Upper lobe of right lung (tissue), 1 donor: ENCODE measurements around the gene APLP1. TPM values are rescaled to one million over a fixed set of nuclear protein-coding genes. Genes with fewer than 3 reads are reported as not detected.

Source experiments
- ATAC-seq: fragments of 200-7000 bp; cut with Tn5 transposase; one replicate; pipeline ENCODE4 v1.9.1; 2020; ENCODE audit warnings: mild to moderate bottlenecking, moderate library complexity
- DNase-seq: peaks from one replicate; pipeline ENCODE4 v3.0.0-alpha.2; 2020
- H3K27ac ChIP-seq: fragments of 200-600 bp; one replicate; pipeline ENCODE4 v1.8.0; 2022
- H3K27me3 ChIP-seq: fragments of 200-600 bp; one replicate; pipeline ENCODE4 v1.8.0; 2022; ENCODE audit warnings: mild to moderate bottlenecking
- H3K36me3 ChIP-seq: fragments of 200-600 bp; one replicate; pipeline ENCODE4 v1.8.0; 2022
- H3K4me1 ChIP-seq: fragments of 200-600 bp; one replicate; pipeline ENCODE4 v1.8.0; 2022
- H3K4me3 ChIP-seq: fragments of 200-600 bp; one replicate; pipeline ENCODE4 v1.8.0; 2022; ENCODE audit warnings: mild to moderate bottlenecking
- H3K9me3 ChIP-seq: fragments of 200-600 bp; one replicate; pipeline ENCODE4 v1.8.0; 2022
- intact Hi-C: fragments of 100-400 bp; cut with DNase I; formaldehyde crosslinking; loops from one replicate; pipeline ENCODE4 v1.11.0; 2022
- total RNA-seq: library from RNA; stranded (reverse); fragmentation: NEBNext Ultra II Directional; extraction: Animal tissue kit (Norgen Biotek cat#: 25700); gene quantifications from one replicate; pipeline ENCODE4 v1.2.1, GENCODE V29; 2021
- TF ChIP-seq, protein P1 (sequence below): fragments of 200-600 bp; IDR thresholded peaks from one replicate; pipeline ENCODE4 v1.8.0; 2022; ENCODE audit warnings: antibody characterized with exemption
- donor health status: DM: no; HTN: yes; CAD: no; lungs with severe emphysema.

Gene APLP1
- total RNA-seq, 1 donor from 2014 or later, result 7.0 TPM

DNA sequence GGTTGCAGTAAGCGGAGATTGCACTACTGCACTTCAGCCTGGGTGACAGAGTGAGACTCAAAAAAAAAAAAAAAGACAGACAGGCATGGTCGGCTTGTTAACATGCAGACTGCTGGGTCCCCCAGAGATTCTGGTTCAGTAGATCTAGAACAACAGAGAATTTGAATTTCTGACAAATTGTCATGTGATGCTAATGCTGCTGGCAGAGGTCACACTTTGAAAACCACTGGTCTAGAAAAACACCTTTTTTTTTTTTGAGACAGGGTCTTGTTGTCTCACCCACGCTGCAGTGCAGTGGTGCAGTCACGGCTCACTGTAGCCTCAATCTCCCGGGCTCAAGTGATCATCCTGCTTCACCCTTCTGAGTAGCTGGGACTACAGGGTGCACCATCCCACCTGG, 60.1 kb downstream of the APLP1 start:
- DNase-seq, result no peak
- peaks cover 8% of the 10 kb centered on the region for H3K27me3 ChIP-seq
- H3K9me3 ChIP-seq, result no peaks in the 10 kb centered on the region
- no peak overlapping the region for H3K4me3 ChIP-seq
- no peaks in the 10 kb centered on the region for H3K36me3 ChIP-seq
- TF ChIP-seq, protein P1, sequence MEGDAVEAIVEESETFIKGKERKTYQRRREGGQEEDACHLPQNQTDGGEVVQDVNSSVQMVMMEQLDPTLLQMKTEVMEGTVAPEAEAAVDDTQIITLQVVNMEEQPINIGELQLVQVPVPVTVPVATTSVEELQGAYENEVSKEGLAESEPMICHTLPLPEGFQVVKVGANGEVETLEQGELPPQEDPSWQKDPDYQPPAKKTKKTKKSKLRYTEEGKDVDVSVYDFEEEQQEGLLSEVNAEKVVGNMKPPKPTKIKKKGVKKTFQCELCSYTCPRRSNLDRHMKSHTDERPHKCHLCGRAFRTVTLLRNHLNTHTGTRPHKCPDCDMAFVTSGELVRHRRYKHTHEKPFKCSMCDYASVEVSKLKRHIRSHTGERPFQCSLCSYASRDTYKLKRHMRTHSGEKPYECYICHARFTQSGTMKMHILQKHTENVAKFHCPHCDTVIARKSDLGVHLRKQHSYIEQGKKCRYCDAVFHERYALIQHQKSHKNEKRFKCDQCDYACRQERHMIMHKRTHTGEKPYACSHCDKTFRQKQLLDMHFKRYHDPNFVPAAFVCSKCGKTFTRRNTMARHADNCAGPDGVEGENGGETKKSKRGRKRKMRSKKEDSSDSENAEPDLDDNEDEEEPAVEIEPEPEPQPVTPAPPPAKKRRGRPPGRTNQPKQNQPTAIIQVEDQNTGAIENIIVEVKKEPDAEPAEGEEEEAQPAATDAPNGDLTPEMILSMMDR, result no peak
- H3K4me1 ChIP-seq, result peaks cover 6% of the 10 kb centered on the region
- H3K27ac ChIP-seq, result no peak overlapping the region
- intact Hi-C loops, result no loop called here
- no peak for ATAC-seq

Other genes starting within 250 kb of the APLP1 start
- 64.5 TPM for gene RBM42, start 239.5 kb upstream of the APLP1 start, total RNA-seq
- gene ETV2, start 226.8 kb upstream of the APLP1 start, total RNA-seq, result 0.72 TPM
- gene COX6B1, start 220.3 kb upstream of the APLP1 start, total RNA-seq, result 226 TPM
- gene UPK1A, start 202.1 kb upstream of the APLP1 start, total RNA-seq, result not detected
- gene ZBTB32, start 164.0 kb upstream of the APLP1 start, total RNA-seq, result 0.23 TPM
- gene KMT2B, start 150.6 kb upstream of the APLP1 start, total RNA-seq, result 36.6 TPM
- 16.9 TPM for gene IGFLR1, start 126.1 kb upstream of the APLP1 start, total RNA-seq
- 26.3 TPM for gene U2AF1L4, start 123.2 kb upstream of the APLP1 start, total RNA-seq
- gene PSENEN, start 122.9 kb upstream of the APLP1 start, total RNA-seq, result 51.0 TPM
- gene LIN37, start 120.0 kb upstream of the APLP1 start, total RNA-seq, result 11.3 TPM
- gene HSPB6, start 111.5 kb upstream of the APLP1 start, total RNA-seq, result 41.3 TPM
- gene PROSER3, start 110.4 kb upstream of the APLP1 start, total RNA-seq, result 18.2 TPM
- 6.8 TPM for gene ARHGAP33, start 93.0 kb upstream of the APLP1 start, total RNA-seq
- gene PRODH2, start 55.7 kb upstream of the APLP1 start, total RNA-seq, result not detected
- gene NPHS1, start 16.1 kb upstream of the APLP1 start, total RNA-seq, result not detected
- gene KIRREL2, start 11.7 kb upstream of the APLP1 start, total RNA-seq, result not detected
- gene NFKBID, start 32.0 kb downstream of the APLP1 start, total RNA-seq, result 19.5 TPM
- 44.0 TPM for gene HCST, start 34.0 kb downstream of the APLP1 start, total RNA-seq
- gene TYROBP, start 39.7 kb downstream of the APLP1 start, total RNA-seq, result 367 TPM
- gene LRFN3, start 67.8 kb downstream of the APLP1 start, total RNA-seq, result 10.5 TPM
- 14.2 TPM for gene SDHAF1, start 126.6 kb downstream of the APLP1 start, total RNA-seq
- 8.1 TPM for gene SYNE4, start 140.2 kb downstream of the APLP1 start, total RNA-seq
- gene ALKBH6, start 145.6 kb downstream of the APLP1 start, total RNA-seq, result 18.7 TPM
- gene CLIP3, start 164.3 kb downstream of the APLP1 start, total RNA-seq, result 10.5 TPM
- gene THAP8, start 185.7 kb downstream of the APLP1 start, total RNA-seq, result 5.2 TPM
- 0.93 TPM for gene WDR62, start 186.3 kb downstream of the APLP1 start, total RNA-seq
- not detected for gene OVOL3, start 242.6 kb downstream of the APLP1 start, total RNA-seq
- 37.6 TPM for gene POLR2I, start 246.3 kb downstream of the APLP1 start, total RNA-seq
- gene TBCB, start 246.9 kb downstream of the APLP1 start, total RNA-seq, result 82.2 TPM